ENCODE results near the gene BPIFB3. TPM values are rescaled to one million over a fixed set of nuclear protein-coding genes. Genes with fewer than 3 reads are reported as not detected.

Gene BPIFB3
- polyA plus RNA-seq, 1 donor (not counting 4 experiments of a cell fraction or from before 2014, with no cell fraction given): not detected

- Histone ChIP-seq H3K9ac (ENCODE audit: control insufficient read depth, extremely low read depth, insufficient read depth, low read length) (no peak overlapping the region), H3K4me1 (ENCODE audit: control insufficient read depth, extremely low read depth, insufficient read depth, low read length) (no peaks in the 10 kb centered on the region), H3K9me3 (ENCODE audit: control insufficient read depth, low read depth, low read length) (no peaks in the 10 kb centered on the region), H3K36me3 (ENCODE audit: control insufficient read depth in 2 of 2, extremely low read depth in 1 of 2, insufficient read depth in 2 of 2, low read length in 2 of 2) (no peaks in the 10 kb centered on the region), H2AFZ (ENCODE audit: control insufficient read depth, low read length) (no peak overlapping the region), H3K4me2 (ENCODE audit: control insufficient read depth, extremely low read depth, insufficient read depth, low read depth, low read length) (no peak overlapping the region), H3K4me3 (ENCODE audit: control insufficient read depth in 2 of 3, extremely low read depth in 1 of 3, insufficient read depth in 2 of 3, low read depth in 1 of 3, low read length in 3 of 3) (no peak overlapping the region), H3K9me1 (ENCODE audit: control insufficient read depth, extremely low read depth, insufficient read depth, low read length) (no peaks in the 10 kb centered on the region), H3K27ac (ENCODE audit: control insufficient read depth, insufficient read depth, low read length) (no peak overlapping the region), H3K79me2 (ENCODE audit: control insufficient read depth, insufficient read depth, low read length) (no peaks in the 10 kb centered on the region), H4K20me1 (ENCODE audit: control insufficient read depth, extremely low read depth, insufficient read depth, low read length) (no peaks in the 10 kb centered on the region), H3K27me3 (ENCODE audit: control insufficient read depth, extremely low read depth, insufficient read depth, low read length) (peaks cover 3% of the 10 kb centered on the region)
- dilution Hi-C loops (cut with MboI; ENCODE audit: extremely low pct_ligation_motif_present, low sequenced_read_pairs): no loop called here
- no peak for DNase-seq (ENCODE audit: low read depth, low spot score)
- FAIRE-seq: no peak
- TF ChIP-seq EZH2 (IDR thresholded peaks at IDR 0.05; ENCODE audit: low read length) (no peak), CTCF (optimal IDR thresholded peaks at IDR 0.05 in 1 of 3, IDR thresholded peaks at IDR 0.05 in 1 of 3, conservative IDR thresholded peaks at IDR 0.05 in 1 of 3; ENCODE audit: extremely low read depth in 1 of 3, insufficient read depth in 2 of 3, low read length in 3 of 3) (no peak)
These were observed 41.1 kb upstream of the BPIFB3 start for GRCh38 chr20:33012327-33013189.

- Histone ChIP-seq H3K4me3 (ENCODE audit: control insufficient read depth in 2 of 3, extremely low read depth in 1 of 3, insufficient read depth in 2 of 3, low read depth in 1 of 3, low read length in 3 of 3) (no peak overlapping the region), H3K79me2 (ENCODE audit: control insufficient read depth, insufficient read depth, low read length) (no peaks in the 10 kb centered on the region), H3K27ac (ENCODE audit: control insufficient read depth, insufficient read depth, low read length) (no peak overlapping the region), H2AFZ (ENCODE audit: control insufficient read depth, low read length) (no peak overlapping the region), H3K27me3 (ENCODE audit: control insufficient read depth, extremely low read depth, insufficient read depth, low read length) (peaks cover 3% of the 10 kb centered on the region), H3K9me1 (ENCODE audit: control insufficient read depth, extremely low read depth, insufficient read depth, low read length) (no peaks in the 10 kb centered on the region), H3K9me3 (ENCODE audit: control insufficient read depth, low read depth, low read length) (no peaks in the 10 kb centered on the region), H4K20me1 (ENCODE audit: control insufficient read depth, extremely low read depth, insufficient read depth, low read length) (no peaks in the 10 kb centered on the region), H3K4me2 (ENCODE audit: control insufficient read depth, extremely low read depth, insufficient read depth, low read depth, low read length) (no peak overlapping the region), H3K9ac (ENCODE audit: control insufficient read depth, extremely low read depth, insufficient read depth, low read length) (no peak overlapping the region), H3K4me1 (ENCODE audit: control insufficient read depth, extremely low read depth, insufficient read depth, low read length) (no peaks in the 10 kb centered on the region), H3K36me3 (ENCODE audit: control insufficient read depth in 2 of 2, extremely low read depth in 1 of 2, insufficient read depth in 2 of 2, low read length in 2 of 2) (no peaks in the 10 kb centered on the region)
- dilution Hi-C loops (cut with MboI; ENCODE audit: extremely low pct_ligation_motif_present, low sequenced_read_pairs): no loop called here
- no peak for FAIRE-seq
- TF ChIP-seq CTCF (optimal IDR thresholded peaks at IDR 0.05 in 1 of 3, IDR thresholded peaks at IDR 0.05 in 1 of 3, conservative IDR thresholded peaks at IDR 0.05 in 1 of 3; ENCODE audit: extremely low read depth in 1 of 3, insufficient read depth in 2 of 3, low read length in 3 of 3): no peak
- no peak for TF ChIP-seq EZH2 (IDR thresholded peaks at IDR 0.05; ENCODE audit: low read length)
- DNase-seq (ENCODE audit: low read depth, low spot score): no peak
These were observed 39.9 kb upstream of the BPIFB3 start for GRCh38 chr20:33013701-33014326.
